Gastroesophageal sphincter (tissue), 3 donors: ENCODE measurements around the gene CAMK1D.

Experiments
- CTCF ChIP-seq, 4 experiments: fragments of 200-600 bp in 2 of 4; fragments of 450-650 bp in 2 of 4; sonication (generic) in 1 of 4; IDR thresholded peaks; one replicate each; pipeline ENCODE4 v1.5.1; 2017 to 2019; ENCODE audit warnings: antibody characterized with exemption in 4 of 4, mild to moderate bottlenecking in 2 of 4, moderate library complexity in 2 of 4
- EP300 ChIP-seq: sonication (generic); formaldehyde crosslinking; IDR thresholded peaks from one replicate; pipeline ENCODE4 v1.6.1; 2017; ENCODE audit warnings: antibody characterized with exemption, mild to moderate bottlenecking
- POLR2A ChIP-seq, 2 donors: fragments of 450-650 bp; IDR thresholded peaks; one replicate each; pipeline ENCODE4 v1.6.1; 2017; ENCODE audit warnings: antibody characterized with exemption in 2 of 2, mild to moderate bottlenecking in 2 of 2, moderate library complexity in 1 of 2
- POLR2AphosphoS5 ChIP-seq: sonication (generic); formaldehyde crosslinking; IDR thresholded peaks from one replicate; pipeline ENCODE4 v1.6.1; 2017; ENCODE audit warnings: antibody characterized with exemption

GRCh38 chr10:12320892-12321291 is 28.5 kb upstream of the CAMK1D start:
- TF ChIP-seq POLR2AphosphoS5 (no peak), POLR2A (IDR thresholded peaks at IDR 0.05) (no peak), CTCF (IDR thresholded peaks at IDR 0.05) (no peak), EP300 (no peak)
